Stomach (tissue), 9 donors: ENCODE results near the gene VN1R5. TPM values are rescaled to one million over a fixed set of nuclear protein-coding genes. Genes with fewer than 3 reads are reported as not detected.

Experiments used
- DNase-seq, 2 donors: peaks; one replicate each; pipeline versions ENCODE4 v3.0.0 to v3.0.0-alpha.2; 2013 to 2019
- H3K27ac ChIP-seq, 5 donors: fragments of 200-600 bp in 4 of 5; sonication (generic) in 4 of 5; one replicate each; pipeline ENCODE4 v1.5.1; 2013 to 2019; ENCODE audit warnings: mild to moderate bottlenecking in 1 of 5, moderate library complexity in 1 of 5
- H3K27me3 ChIP-seq, 3 donors: fragments of 200-600 bp; sonication (generic); one replicate each; pipeline ENCODE4 v1.5.1; 2017 to 2019; ENCODE audit warnings: mixed run types in 1 of 3
- H3K36me3 ChIP-seq, 4 donors: fragments of 200-600 bp; sonication (generic); 1 replicate in 3 of 4; 2 replicates in 1 of 4; pipeline ENCODE4 v1.5.1; 2016 to 2019
- H3K4me1 ChIP-seq, 4 donors: fragments of 200-600 bp; sonication (generic); one replicate each; pipeline ENCODE4 v1.5.1; 2016 to 2019
- H3K4me3 ChIP-seq, 4 donors: fragments of 200-600 bp; sonication (generic) in 3 of 4; one replicate each; pipeline ENCODE4 v1.5.1; 2016 to 2019; ENCODE audit warnings: mild to moderate bottlenecking in 1 of 4
- H3K9me3 ChIP-seq, 4 donors: fragments of 200-600 bp; sonication (generic); one replicate each; pipeline ENCODE4 v1.5.1; 2016 to 2019
- EP300 ChIP-seq: sonication (generic); formaldehyde crosslinking; IDR thresholded peaks from one replicate; pipeline ENCODE4 v1.6.1; 2017; ENCODE audit warnings: antibody characterized with exemption
- POLR2A ChIP-seq, 4 donors: fragments of 450-650 bp; IDR thresholded peaks; one replicate each; pipeline ENCODE4 v1.6.1; 2016; ENCODE audit warnings: antibody characterized with exemption in 4 of 4, control low read depth in 2 of 4, mild to moderate bottlenecking in 1 of 4, moderate library complexity in 1 of 4
- POLR2AphosphoS5 ChIP-seq, 3 donors: sonication (generic); formaldehyde crosslinking; IDR thresholded peaks; one replicate each; pipeline ENCODE4 v1.6.1; 2016; ENCODE audit warnings: antibody characterized with exemption in 3 of 3
- WGBS, 5 donors: extraction: QIAGEN DNeasy Blood & Tissue Kit in 3 of 5; methylation state at CpG; one replicate each; pipeline versions ENCODE4 v1.1.5 to v1.1.7; 2013 to 2018; 5-methylcytosine and 5-hydroxymethylcytosine counted together
- intact Hi-C: fragments of 100-400 bp; cut with DNase I; formaldehyde crosslinking; loops from one replicate; pipeline ENCODE4 v1.15.1; 2023; ENCODE audit warnings: low total_unique reads
- polyA plus RNA-seq, 3 donors: library from polyadenylated mRNA; stranded (reverse); fragments of 200-250 nt; gene quantifications; one replicate each; pipeline ENCODE4 v1.2.3, GENCODE V29; 2013
- total RNA-seq, 5 donors: library from RNA; depleted of rRNA; stranded (reverse); fragments of >200 nt; gene quantifications; one replicate each; pipeline versions ENCODE4 v1.1.0 to v1.2.3, GENCODE V29; 2014 to 2016
- TF ChIP-seq, protein P1 (sequence below), 7 experiments: fragments of 450-650 bp in 4 of 7; fragments of 200-600 bp in 3 of 7; sonication (generic) in 3 of 7; IDR thresholded peaks; one replicate each; pipeline ENCODE4 v1.5.1; 2016 to 2019; ENCODE audit warnings: antibody characterized with exemption in 7 of 7, control low read depth in 2 of 7, mild to moderate bottlenecking in 1 of 7
- donor health status: healthy with polysubstance abuse.
- donor health status: Bipolar disorder and iron deficiency.
- donor health status: healthy.

Gene VN1R5
- total and polyA plus RNA-seq, 8 donors, result not detected

- no peak overlapping the region for H3K4me3 ChIP-seq
- H3K27me3 ChIP-seq, result no peaks in the 10 kb centered on the region
- 77 to 82% (median 81%) methylated on average over 4 of the region's 4 CpGs for WGBS, 5 donors
- H3K4me1 ChIP-seq, result no peaks in the 10 kb centered on the region
- intact Hi-C loops, result no loop called here
- no peak for TF ChIP-seq POLR2A (IDR thresholded peaks at IDR 0.05)
- TF ChIP-seq, protein P1, sequence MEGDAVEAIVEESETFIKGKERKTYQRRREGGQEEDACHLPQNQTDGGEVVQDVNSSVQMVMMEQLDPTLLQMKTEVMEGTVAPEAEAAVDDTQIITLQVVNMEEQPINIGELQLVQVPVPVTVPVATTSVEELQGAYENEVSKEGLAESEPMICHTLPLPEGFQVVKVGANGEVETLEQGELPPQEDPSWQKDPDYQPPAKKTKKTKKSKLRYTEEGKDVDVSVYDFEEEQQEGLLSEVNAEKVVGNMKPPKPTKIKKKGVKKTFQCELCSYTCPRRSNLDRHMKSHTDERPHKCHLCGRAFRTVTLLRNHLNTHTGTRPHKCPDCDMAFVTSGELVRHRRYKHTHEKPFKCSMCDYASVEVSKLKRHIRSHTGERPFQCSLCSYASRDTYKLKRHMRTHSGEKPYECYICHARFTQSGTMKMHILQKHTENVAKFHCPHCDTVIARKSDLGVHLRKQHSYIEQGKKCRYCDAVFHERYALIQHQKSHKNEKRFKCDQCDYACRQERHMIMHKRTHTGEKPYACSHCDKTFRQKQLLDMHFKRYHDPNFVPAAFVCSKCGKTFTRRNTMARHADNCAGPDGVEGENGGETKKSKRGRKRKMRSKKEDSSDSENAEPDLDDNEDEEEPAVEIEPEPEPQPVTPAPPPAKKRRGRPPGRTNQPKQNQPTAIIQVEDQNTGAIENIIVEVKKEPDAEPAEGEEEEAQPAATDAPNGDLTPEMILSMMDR (IDR thresholded peaks at IDR 0.05), result no peak
- no peak for TF ChIP-seq EP300
- no peak for TF ChIP-seq POLR2AphosphoS5 (IDR thresholded peaks at IDR 0.05)
- H3K36me3 ChIP-seq, result peaks cover 18 to 52% (median 48%) of the 10 kb centered on the region in 4 donors
- no peak for DNase-seq
- H3K9me3 ChIP-seq, result no peaks in the 10 kb centered on the region
- no peak overlapping the region for H3K27ac ChIP-seq
Observed at GRCh38 chr1:247298701-247299100, 42.8 kb downstream of the VN1R5 start.

- H3K36me3 ChIP-seq, result peaks cover 18 to 63% (median 59%) of the 10 kb centered on the region in 4 donors
Observed at GRCh38 chr1:247299723-247300381, 44.0 kb downstream of the VN1R5 start.

DNA sequence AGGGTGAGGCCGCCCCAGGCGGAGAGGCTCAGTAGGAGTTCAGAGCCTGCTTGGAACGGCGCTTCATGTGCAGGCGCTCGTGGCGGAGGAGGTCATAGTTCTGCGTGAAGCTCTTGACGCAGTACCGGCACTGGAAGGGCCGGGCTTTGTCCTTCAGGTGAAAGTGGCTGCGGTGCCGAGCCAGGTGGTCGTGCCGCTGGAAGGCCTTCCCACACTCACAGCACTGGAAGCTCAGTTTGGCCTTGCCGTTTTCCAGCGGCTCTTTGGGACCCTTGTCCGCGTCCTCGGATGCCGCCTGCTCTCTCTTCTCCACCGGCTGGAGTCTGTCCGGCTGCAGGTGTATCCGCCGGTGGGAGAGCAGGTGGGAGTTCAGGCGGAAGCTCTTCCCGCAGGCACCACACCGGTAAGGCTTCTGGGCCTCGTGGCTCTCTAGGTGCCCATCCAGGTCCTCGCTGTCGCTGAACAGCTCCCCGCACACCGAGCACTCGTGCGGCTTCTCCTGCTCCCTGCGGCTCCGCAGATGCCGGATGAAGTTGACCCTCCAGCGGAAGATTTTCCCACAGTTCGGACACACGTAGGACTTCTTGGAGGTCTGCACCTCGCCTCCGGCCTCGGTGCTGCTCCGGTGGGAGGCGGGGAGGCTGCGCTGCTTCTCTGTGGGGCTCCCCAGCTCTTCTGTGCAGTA, 44.8 kb downstream of the VN1R5 start:
- Histone ChIP-seq H3K4me1 (no peaks in the 10 kb centered on the region), H3K36me3 (peaks cover 18 to 71% (median 67%) of the 10 kb centered on the region in 4 donors), H3K27ac (no peak overlapping the region), H3K9me3 (no peaks in the 10 kb centered on the region), H3K27me3 (no peaks in the 10 kb centered on the region), H3K4me3 (no peak overlapping the region)
- intact Hi-C loops, result no loop called here
- 97 to 98% (median 98%) methylated on average over 41 to 47 of the region's 47 CpGs for WGBS, 5 donors
- TF ChIP-seq POLR2A (IDR thresholded peaks at IDR 0.05), result no peak
- no peak for TF ChIP-seq POLR2AphosphoS5 (IDR thresholded peaks at IDR 0.05)
- no peak for TF ChIP-seq EP300
- TF ChIP-seq, protein P1 (IDR thresholded peaks at IDR 0.05), result no peak
- no peak for DNase-seq

More at GRCh38 chr1:247299723-247300381, 44.0 kb downstream of the VN1R5 start:
- Histone ChIP-seq H3K4me3 (no peak overlapping the region), H3K27me3 (no peaks in the 10 kb centered on the region), H3K9me3 (no peaks in the 10 kb centered on the region), H3K4me1 (no peaks in the 10 kb centered on the region), H3K27ac (no peak overlapping the region)
- TF ChIP-seq, protein P1 (IDR thresholded peaks at IDR 0.05), result no peak
- TF ChIP-seq EP300, result no peak
- TF ChIP-seq POLR2A (IDR thresholded peaks at IDR 0.05), result no peak
- no peak for TF ChIP-seq POLR2AphosphoS5 (IDR thresholded peaks at IDR 0.05)
- DNase-seq, result no peak
- WGBS, 5 donors, result 88 to 95% (median 92%) methylated on average over 10 to 12 of the region's 12 CpGs
- intact Hi-C loops, result no loop called here

DNA sequence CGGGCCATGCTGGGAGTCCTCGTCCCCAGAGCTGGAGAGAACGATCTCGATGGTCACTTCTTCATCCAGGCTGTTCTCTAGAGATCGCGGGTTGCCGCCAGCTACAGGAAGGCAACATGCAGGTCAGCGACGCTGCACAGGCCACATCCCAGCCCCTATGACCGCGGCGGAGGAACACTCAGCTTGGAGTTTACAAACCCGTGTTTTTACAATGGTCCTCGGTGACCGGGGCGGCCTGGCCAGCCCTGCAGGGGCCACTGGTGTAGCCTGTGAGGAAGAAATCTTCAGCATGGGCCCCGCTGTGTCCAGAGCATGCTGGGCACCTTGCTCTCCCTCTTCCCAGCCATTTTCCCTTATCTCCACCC, 45.3 kb downstream of the VN1R5 start:
- H3K27me3 ChIP-seq, result no peaks in the 10 kb centered on the region
- TF ChIP-seq POLR2AphosphoS5 (IDR thresholded peaks at IDR 0.05) (no peak), POLR2A (IDR thresholded peaks at IDR 0.05) (no peak), EP300 (no peak)
- H3K27ac ChIP-seq, result no peak overlapping the region
- no peaks in the 10 kb centered on the region for H3K4me1 ChIP-seq
- H3K4me3 ChIP-seq, result no peak overlapping the region
- DNase-seq, result no peak
- H3K9me3 ChIP-seq, result no peaks in the 10 kb centered on the region
- 87 to 97% (median 97%) methylated on average over 17 of the region's 17 CpGs for WGBS, 5 donors
- intact Hi-C loops, result no loop called here
- H3K36me3 ChIP-seq, result peaks cover 18 to 76% (median 71%) of the 10 kb centered on the region in 4 donors
